Skeletal muscle tissue (tissue), 4 donors: ENCODE results near the gene NR1H2. TPM values are rescaled to one million over a fixed set of nuclear protein-coding genes. Genes with fewer than 3 reads are reported as not detected.

ENCODE experiments used
- H3K27ac ChIP-seq: one replicate; pipeline ENCODE4 v1.7.0; 2013; ENCODE audit warnings: mild to moderate bottlenecking, low read depth, low read length, inconsistent platforms
- H3K27me3 ChIP-seq, 3 donors: one replicate each; pipeline ENCODE4 v1.7.0; 2013; ENCODE audit warnings: low read length in 3 of 3; ENCODE audit not compliant: control insufficient read depth in 3 of 3, insufficient read depth in 3 of 3
- H3K36me3 ChIP-seq, 3 donors: one replicate each; pipeline ENCODE4 v1.7.0; 2013; ENCODE audit warnings: low read length in 3 of 3; ENCODE audit not compliant: control insufficient read depth in 3 of 3, insufficient read depth in 3 of 3
- H3K4me1 ChIP-seq, 3 donors: one replicate each; pipeline ENCODE4 v1.7.0; 2013; ENCODE audit warnings: low read length in 3 of 3, mild to moderate bottlenecking in 3 of 3; ENCODE audit not compliant: control insufficient read depth in 3 of 3, insufficient read depth in 3 of 3
- H3K4me3 ChIP-seq, 3 donors: one replicate each; pipeline ENCODE4 v1.7.0; 2013; ENCODE audit warnings: low read length in 3 of 3
- H3K9ac ChIP-seq, 3 donors: one replicate each; pipeline ENCODE4 v1.7.0; 2013; ENCODE audit warnings: low read length in 3 of 3, mild to moderate bottlenecking in 3 of 3, moderate library complexity in 2 of 3, low read depth in 1 of 3
- H3K9me3 ChIP-seq, 3 donors: one replicate each; pipeline ENCODE4 v1.7.0; 2013; ENCODE audit warnings: low read length in 3 of 3; ENCODE audit not compliant: control insufficient read depth in 3 of 3
- total RNA-seq: library from RNA; depleted of rRNA; stranded (reverse); fragments of >200 nt; gene quantifications from one replicate; pipeline ENCODE4 v1.2.3, GENCODE V29; 2014
- donor health status: Osteomylitis.

NR1H2 gene
- total RNA-seq, 1 donor from 2014 or later = 32.9 TPM

GRCh38 chr19:50359328-50359818 is 16.9 kb upstream of the NR1H2 start:
- no peaks in the 10 kb centered on the region for H3K36me3 ChIP-seq
- H3K27ac ChIP-seq = no peak overlapping the region
- peaks cover 0 to 14% (median 0%) of the 10 kb centered on the region in 3 donors for H3K27me3 ChIP-seq
- no peaks in the 10 kb centered on the region for H3K9me3 ChIP-seq
- H3K4me3 ChIP-seq = no peak overlapping the region
- peaks cover 8 to 16% (median 12%) of the 10 kb centered on the region in 3 donors for H3K4me1 ChIP-seq
- H3K9ac ChIP-seq = no peak overlapping the region

GRCh38 chr19:50361290-50362029 is 14.8 kb upstream of the NR1H2 start:
- Histone ChIP-seq H3K9ac (no peak overlapping the region), H3K27me3 (peaks cover 0 to 14% (median 0%) of the 10 kb centered on the region in 3 donors), H3K36me3 (no peaks in the 10 kb centered on the region), H3K9me3 (no peaks in the 10 kb centered on the region), H3K27ac (no peak overlapping the region), H3K4me3 (no peak overlapping the region), H3K4me1 (peaks cover 8 to 16% (median 12%) of the 10 kb centered on the region in 3 donors)

- no peaks in the 10 kb centered on the region for H3K36me3 ChIP-seq
- H3K4me3 ChIP-seq = no peak overlapping the region
- peaks cover 8 to 16% (median 12%) of the 10 kb centered on the region in 3 donors for H3K4me1 ChIP-seq
Observed at GRCh38 chr19:50362030-50362412, 14.2 kb upstream of the NR1H2 start.

GRCh38 chr19:50362656-50363424 is 13.4 kb upstream of the NR1H2 start:
- peaks cover 1 to 8% (median 7%) of the 10 kb centered on the region in 3 donors for H3K4me1 ChIP-seq
- no peak overlapping the region for H3K9ac ChIP-seq
- no peaks in the 10 kb centered on the region for H3K9me3 ChIP-seq

More at GRCh38 chr19:50362030-50362412, 14.2 kb upstream of the NR1H2 start:
- Histone ChIP-seq H3K9me3 (no peaks in the 10 kb centered on the region), H3K9ac (no peak overlapping the region), H3K27ac (no peak overlapping the region), H3K27me3 (peaks cover 0 to 14% (median 0%) of the 10 kb centered on the region in 3 donors)

GRCh38 chr19:50365434-50366306 is 10.6 kb upstream of the NR1H2 start, which contains the start of gene NAPSA:
TSS of gene NAPSA (minus strand) at chr19:50365639. CDS start at chr19:50365621, 18 bp downstream.
- H3K36me3 ChIP-seq = no peaks in the 10 kb centered on the region
- H3K9ac ChIP-seq = no peak within 1 kb of the TSS
- no peak within 1 kb of the TSS for H3K27ac ChIP-seq
- H3K4me1 ChIP-seq = peaks cover 3 to 14% (median 7%) of the 10 kb centered on the region in 3 donors
- no peaks in the 10 kb centered on the region for H3K27me3 ChIP-seq
- no peaks in the 10 kb centered on the region for H3K9me3 ChIP-seq
- no peak within 1 kb of the TSS for H3K4me3 ChIP-seq

More at GRCh38 chr19:50362656-50363424, 13.4 kb upstream of the NR1H2 start:
- Histone ChIP-seq H3K27me3 (peaks cover 0 to 14% (median 0%) of the 10 kb centered on the region in 3 donors), H3K27ac (no peak overlapping the region), H3K36me3 (no peaks in the 10 kb centered on the region), H3K4me3 (no peak overlapping the region)

- H3K27ac ChIP-seq = no peak overlapping the region
- no peaks in the 10 kb centered on the region for H3K9me3 ChIP-seq
- no peaks in the 10 kb centered on the region for H3K36me3 ChIP-seq
- H3K4me1 ChIP-seq = peaks cover 7 to 20% (median 7%) of the 10 kb centered on the region in 3 donors
- peak overlapping the region; percentile 69 to 89 (median 82) for H3K9ac ChIP-seq
- H3K27me3 ChIP-seq = no peaks in the 10 kb centered on the region
- H3K4me3 ChIP-seq = peak overlapping the region; percentile 89 to 92 (median 91)
Observed at GRCh38 chr19:50368649-50369570, 7.3 kb upstream of the NR1H2 start.

- Histone ChIP-seq H3K36me3 (no peaks in the 10 kb centered on the region), H3K9ac (no peak overlapping the region), H3K4me1 (peaks cover 7 to 25% (median 11%) of the 10 kb centered on the region in 3 donors), H3K9me3 (no peaks in the 10 kb centered on the region), H3K4me3 (no peak overlapping the region), H3K27ac (no peak overlapping the region), H3K27me3 (no peaks in the 10 kb centered on the region)
Observed at GRCh38 chr19:50371914-50372475, 4.3 kb upstream of the NR1H2 start.

GRCh38 chr19:50377051-50377461 is 799 bp downstream of the NR1H2 start:
- Histone ChIP-seq H3K4me3 (no peak overlapping the region), H3K36me3 (peaks cover 40 to 44% (median 43%) of the 10 kb centered on the region in 3 donors), H3K4me1 (peaks cover 4 to 11% (median 4%) of the 10 kb centered on the region in 3 donors), H3K27me3 (no peaks in the 10 kb centered on the region), H3K9ac (no peak overlapping the region), H3K27ac (no peak overlapping the region), H3K9me3 (no peaks in the 10 kb centered on the region)
